Osteocyte (in vitro differentiated cells): Measurements from ENCODE around the gene GPR27. TPM values are rescaled to one million over a fixed set of nuclear protein-coding genes. Genes with fewer than 3 reads are reported as not detected.

Source experiments
- DNase-seq: peaks from one replicate; pipeline ENCODE4 v3.0.0; 2021; ENCODE audit warnings: mixed read lengths; ENCODE audit not compliant: unreplicated experiment; ENCODE audit errors: extremely low spot score
- H3K27ac Mint-ChIP-seq: one replicate; pipeline ENCODE4 v1.8.0; 2021; ENCODE audit warnings: mild to moderate bottlenecking, mixed read lengths; ENCODE audit not compliant: unreplicated experiment
- H3K27me3 Mint-ChIP-seq: one replicate; pipeline ENCODE4 v1.8.0; 2021; ENCODE audit warnings: mixed read lengths; ENCODE audit not compliant: unreplicated experiment
- H3K36me3 Mint-ChIP-seq: one replicate; pipeline ENCODE4 v1.8.0; 2021; ENCODE audit warnings: mixed read lengths; ENCODE audit not compliant: unreplicated experiment
- H3K4me1 Mint-ChIP-seq: one replicate; pipeline ENCODE4 v1.8.0; 2021; ENCODE audit warnings: mixed read lengths; ENCODE audit not compliant: unreplicated experiment
- H3K4me3 Mint-ChIP-seq: one replicate; pipeline ENCODE4 v1.8.0; 2021; ENCODE audit warnings: mild to moderate bottlenecking, moderate library complexity, mixed read lengths; ENCODE audit not compliant: unreplicated experiment
- H3K9me3 Mint-ChIP-seq: one replicate; pipeline ENCODE4 v1.8.0; 2021; ENCODE audit warnings: mixed read lengths; ENCODE audit not compliant: unreplicated experiment
- CTCF ChIP-seq: fragments of 200-600 bp; sonication (generic); IDR thresholded peaks from 2 replicates; pipeline ENCODE4 v1.5.0; 2021; ENCODE audit warnings: antibody characterized with exemption, mild to moderate bottlenecking, moderate library complexity
- total RNA-seq: library from RNA; stranded (reverse); gene quantifications from 2 replicates; pipeline ENCODE4 v1.2.1, GENCODE V29; 2021

Gene GPR27
- total RNA-seq, 1 donor from 2014 or later, result 0.94 TPM

- no peak for TF ChIP-seq CTCF
- Mint-ChIP-seq H3K4me1 (peaks cover 5% of the 10 kb centered on the region), H3K27me3 (peaks cover 2% of the 10 kb centered on the region), H3K9me3 (no peaks in the 10 kb centered on the region), H3K27ac (no peak overlapping the region), H3K36me3 (no peaks in the 10 kb centered on the region), H3K4me3 (no peak overlapping the region)
- DNase-seq, result no peak
Measured at GRCh38 chr3:71709908-71710511, 43.6 kb upstream of the GPR27 start.

DNA sequence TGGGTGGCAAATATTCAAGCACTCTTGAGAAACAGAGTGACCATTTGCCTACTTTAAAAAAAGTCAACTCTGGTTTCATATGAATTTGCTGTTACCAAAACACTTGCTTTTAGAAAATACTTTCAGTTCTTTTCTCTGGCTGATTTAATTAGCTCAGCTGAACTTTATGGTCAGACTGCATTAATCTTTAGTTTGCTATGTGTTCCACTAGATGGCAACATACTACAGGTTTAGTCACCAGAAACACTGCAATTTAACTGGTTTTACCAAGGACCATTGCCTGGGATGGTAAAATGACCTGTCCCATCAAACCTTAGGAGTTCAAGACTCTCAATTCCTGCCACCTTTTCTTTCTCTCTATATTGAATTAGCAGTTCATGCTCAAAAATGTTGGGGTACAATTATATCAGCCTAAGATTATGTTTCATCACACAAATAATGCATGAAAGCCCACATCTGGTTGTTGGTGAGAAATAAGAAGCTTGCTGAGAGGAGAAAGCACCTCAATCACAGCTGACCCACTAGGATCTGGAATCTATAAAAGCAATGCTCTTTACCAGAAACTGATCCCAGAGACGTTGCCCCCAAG is 42.7 kb upstream of the GPR27 start:
- no peak for DNase-seq
- H3K4me3 Mint-ChIP-seq, result no peak overlapping the region

DNA sequence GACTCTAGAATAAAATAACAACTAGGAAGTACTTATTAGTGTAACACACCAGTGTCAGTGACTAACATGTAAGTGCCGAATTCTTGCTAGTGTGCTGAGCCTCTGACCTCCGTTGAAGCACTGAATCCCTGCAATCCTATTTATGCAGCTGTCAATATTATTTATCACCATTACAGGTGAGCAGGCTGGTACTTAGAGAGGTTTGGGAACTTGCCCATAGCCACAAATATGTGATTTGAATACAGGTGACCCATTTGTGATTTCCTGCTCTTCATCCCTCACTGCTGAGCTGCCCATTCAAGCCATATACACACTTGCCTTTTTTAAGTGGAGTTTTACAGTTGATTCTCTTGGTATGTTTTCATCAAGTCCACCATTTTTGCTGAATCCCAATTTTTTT is 40.6 kb upstream of the GPR27 start:
- DNase-seq, result no peak
- no peak for TF ChIP-seq CTCF
- H3K27ac Mint-ChIP-seq, result no peak overlapping the region
- no peaks in the 10 kb centered on the region for H3K4me1 Mint-ChIP-seq
- no peaks in the 10 kb centered on the region for H3K36me3 Mint-ChIP-seq
- H3K27me3 Mint-ChIP-seq, result peaks cover 7% of the 10 kb centered on the region
- no peak overlapping the region for H3K4me3 Mint-ChIP-seq
- H3K9me3 Mint-ChIP-seq, result no peaks in the 10 kb centered on the region

More for the DNA sequence above, 42.7 kb upstream of the GPR27 start:
- H3K27me3 Mint-ChIP-seq, result peaks cover 5% of the 10 kb centered on the region
- no peaks in the 10 kb centered on the region for H3K36me3 Mint-ChIP-seq
- peak; percentile 76 for TF ChIP-seq CTCF
- H3K4me1 Mint-ChIP-seq, result peaks cover 5% of the 10 kb centered on the region
- H3K9me3 Mint-ChIP-seq, result no peaks in the 10 kb centered on the region
- H3K27ac Mint-ChIP-seq, result no peak overlapping the region

DNA sequence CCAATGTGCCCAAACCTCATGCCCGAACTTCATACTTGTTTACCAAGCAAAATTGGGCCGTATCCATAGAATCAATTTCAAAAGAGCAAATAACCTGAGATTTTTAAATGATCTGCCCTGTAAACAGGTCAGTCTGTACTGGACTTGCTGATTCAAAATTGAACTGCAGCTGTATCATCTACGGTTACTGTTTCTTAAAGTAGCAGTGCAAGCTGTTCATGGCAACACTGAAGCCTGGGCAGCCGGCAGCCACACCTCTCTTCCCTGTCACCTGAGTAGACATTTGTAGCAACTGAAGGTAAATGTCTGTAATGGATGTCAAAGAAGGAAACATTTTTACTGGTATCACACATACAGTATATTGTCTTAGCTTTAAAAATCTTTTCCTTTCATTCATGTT is 39.1 kb upstream of the GPR27 start:
- Mint-ChIP-seq H3K4me1 (no peaks in the 10 kb centered on the region), H3K36me3 (no peaks in the 10 kb centered on the region), H3K9me3 (no peaks in the 10 kb centered on the region), H3K4me3 (no peak overlapping the region), H3K27me3 (peaks cover 7% of the 10 kb centered on the region), H3K27ac (no peak overlapping the region)
- no peak for DNase-seq
- no peak for TF ChIP-seq CTCF

- no peak for TF ChIP-seq CTCF
- no peak overlapping the region for H3K4me3 Mint-ChIP-seq
- no peaks in the 10 kb centered on the region for H3K4me1 Mint-ChIP-seq
- H3K36me3 Mint-ChIP-seq, result no peaks in the 10 kb centered on the region
- no peak for DNase-seq
- no peaks in the 10 kb centered on the region for H3K9me3 Mint-ChIP-seq
- no peak overlapping the region for H3K27ac Mint-ChIP-seq
- peaks cover 28% of the 10 kb centered on the region for H3K27me3 Mint-ChIP-seq
Measured at GRCh38 chr3:71718072-71718471, 35.6 kb upstream of the GPR27 start.
